Stimulated activated CD8-positive, alpha-beta memory T cell treated with anti-CD3 and anti-CD28 coated beads, Interleukin-4, amount 100 ng/mL, for 1 hour (primary cell): ENCODE data around the gene TSPAN15.

ENCODE experiments used
- DNase-seq, 2 donors: peaks; one replicate each; pipeline ENCODE4 v3.0.0-alpha.2; 2020; ENCODE audit warnings: low read depth in 2 of 2, low spot score in 1 of 2

Gene TSPAN15

GRCh38 chr10:69464801-69465401, 13.6 kb downstream of the TSPAN15 start:
- no peak for DNase-seq

GRCh38 chr10:69465457-69466157, 14.3 kb downstream of the TSPAN15 start:
- no peak for DNase-seq

GRCh38 chr10:69466158-69466490, 14.9 kb downstream of the TSPAN15 start:
- DNase-seq = no peak

GRCh38 chr10:69466689-69467088, 15.4 kb downstream of the TSPAN15 start:
- no peak for DNase-seq

- DNase-seq = no peak
Measured at GRCh38 chr10:69467928-69468750, 16.9 kb downstream of the TSPAN15 start.

GRCh38 chr10:69468751-69469089, 17.5 kb downstream of the TSPAN15 start:
- DNase-seq = no peak

GRCh38 chr10:69469976-69470375, 18.7 kb downstream of the TSPAN15 start:
- DNase-seq = no peak

- no peak for DNase-seq
Measured at GRCh38 chr10:69470463-69471384, 19.5 kb downstream of the TSPAN15 start.

- DNase-seq = no peak
Measured at GRCh38 chr10:69472142-69472541, 20.9 kb downstream of the TSPAN15 start.

GRCh38 chr10:69472544-69472943, 21.3 kb downstream of the TSPAN15 start:
- DNase-seq = no peak

GRCh38 chr10:69473304-69473990, 22.2 kb downstream of the TSPAN15 start:
- no peak for DNase-seq

- no peak for DNase-seq
Measured at GRCh38 chr10:69474742-69475432, 23.6 kb downstream of the TSPAN15 start.

GRCh38 chr10:69475433-69475830, 24.2 kb downstream of the TSPAN15 start:
- no peak for DNase-seq

- no peak for DNase-seq
Measured at GRCh38 chr10:69477968-69478597, 26.8 kb downstream of the TSPAN15 start.

- no peak for DNase-seq
Measured at GRCh38 chr10:69479240-69480067, 28.2 kb downstream of the TSPAN15 start.

GRCh38 chr10:69480068-69480412, 28.8 kb downstream of the TSPAN15 start:
- DNase-seq = no peak

- DNase-seq = no peak
Measured at GRCh38 chr10:69481305-69481704, 30.0 kb downstream of the TSPAN15 start.

GRCh38 chr10:69481811-69482524, 30.7 kb downstream of the TSPAN15 start:
- DNase-seq = no peak
